ENCODE measurements around the gene ENOPH1.
A peak's percentile ranks its signal among the peaks of the same experiment; 100 is the strongest.
"Not testable (repeated sequence)": the region's sequence is repeated elsewhere in the genome, so short reads cannot be mapped to it uniquely, and the experiment has no call there.

Gene ENOPH1

DNA sequence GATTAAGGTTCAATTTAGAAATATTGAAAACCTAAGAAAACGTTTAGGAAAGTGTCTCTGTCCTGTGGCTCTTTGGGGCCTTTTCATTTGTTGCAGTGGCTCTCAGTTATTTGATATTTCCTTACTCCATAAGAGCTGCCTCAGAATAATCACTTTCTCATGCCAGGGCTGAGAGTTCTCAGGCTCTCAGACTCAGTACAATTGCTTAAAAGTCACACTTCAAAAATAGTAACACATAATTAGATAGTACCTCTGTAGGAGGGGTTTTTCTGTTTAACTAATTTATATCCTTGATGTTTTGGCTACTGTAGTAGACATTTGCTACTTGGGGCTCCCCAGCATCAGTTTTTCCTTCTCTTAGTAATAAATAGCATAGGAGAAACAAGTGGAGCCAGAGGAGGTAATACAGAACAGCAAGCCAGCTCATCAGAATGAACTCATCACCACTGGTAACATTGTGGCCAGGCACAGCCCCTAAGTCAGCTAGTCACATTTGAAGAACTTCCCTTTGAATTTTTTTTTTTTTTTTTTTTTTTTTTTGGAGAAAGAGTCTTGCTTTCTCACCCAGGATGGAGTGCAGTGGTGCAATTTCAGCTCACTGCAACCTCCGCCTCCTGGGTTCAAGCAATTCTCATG is 48.6 kb upstream of the ENOPH1 start:
- H3K4me1 ChIP-seq (ENCODE audit: insufficient read depth, low read length, severe bottlenecking): no peaks in the 10 kb centered on the region
- H3K9me3 ChIP-seq (ENCODE audit: low read length): peaks cover 10% of the 10 kb centered on the region
- no peak overlapping the region for H3K4me2 ChIP-seq (ENCODE audit: low read length)
- H3K4me3 ChIP-seq (ENCODE audit: low read depth, low read length, poor library complexity, severe bottlenecking): no peak overlapping the region
- H3K9me2 ChIP-seq (ENCODE audit: low read depth, low read length): no peaks in the 10 kb centered on the region
- no peaks in the 10 kb centered on the region for H3K79me2 ChIP-seq (ENCODE audit: insufficient read depth, low read length)
- TF ChIP-seq, protein P1, sequence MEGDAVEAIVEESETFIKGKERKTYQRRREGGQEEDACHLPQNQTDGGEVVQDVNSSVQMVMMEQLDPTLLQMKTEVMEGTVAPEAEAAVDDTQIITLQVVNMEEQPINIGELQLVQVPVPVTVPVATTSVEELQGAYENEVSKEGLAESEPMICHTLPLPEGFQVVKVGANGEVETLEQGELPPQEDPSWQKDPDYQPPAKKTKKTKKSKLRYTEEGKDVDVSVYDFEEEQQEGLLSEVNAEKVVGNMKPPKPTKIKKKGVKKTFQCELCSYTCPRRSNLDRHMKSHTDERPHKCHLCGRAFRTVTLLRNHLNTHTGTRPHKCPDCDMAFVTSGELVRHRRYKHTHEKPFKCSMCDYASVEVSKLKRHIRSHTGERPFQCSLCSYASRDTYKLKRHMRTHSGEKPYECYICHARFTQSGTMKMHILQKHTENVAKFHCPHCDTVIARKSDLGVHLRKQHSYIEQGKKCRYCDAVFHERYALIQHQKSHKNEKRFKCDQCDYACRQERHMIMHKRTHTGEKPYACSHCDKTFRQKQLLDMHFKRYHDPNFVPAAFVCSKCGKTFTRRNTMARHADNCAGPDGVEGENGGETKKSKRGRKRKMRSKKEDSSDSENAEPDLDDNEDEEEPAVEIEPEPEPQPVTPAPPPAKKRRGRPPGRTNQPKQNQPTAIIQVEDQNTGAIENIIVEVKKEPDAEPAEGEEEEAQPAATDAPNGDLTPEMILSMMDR (IDR thresholded peaks at IDR 0.05; ENCODE audit: low read length): no peak
- no peak for TF ChIP-seq EZH2 (IDR thresholded peaks at IDR 0.05; ENCODE audit: borderline replicate concordance, low read length)
- no peaks in the 10 kb centered on the region for H3F3A ChIP-seq (ENCODE audit: insufficient read depth, low read length)
- H4K20me1 ChIP-seq (ENCODE audit: insufficient read depth, low read length): no peaks in the 10 kb centered on the region
- no peak overlapping the region for H3K9ac ChIP-seq (ENCODE audit: low read length)
- H3K27ac ChIP-seq (ENCODE audit: low read depth, low read length, poor library complexity, severe bottlenecking): no peak overlapping the region
- no peaks in the 10 kb centered on the region; the same call in 1 of the 2 replicates for H3K36me3 ChIP-seq (ENCODE audit: insufficient read depth, low read length)
- peaks cover 4% of the 10 kb centered on the region for H3K27me3 ChIP-seq (ENCODE audit: insufficient read depth, low read length)
- H2AFZ ChIP-seq (ENCODE audit: low read length): no peak overlapping the region

DNA sequence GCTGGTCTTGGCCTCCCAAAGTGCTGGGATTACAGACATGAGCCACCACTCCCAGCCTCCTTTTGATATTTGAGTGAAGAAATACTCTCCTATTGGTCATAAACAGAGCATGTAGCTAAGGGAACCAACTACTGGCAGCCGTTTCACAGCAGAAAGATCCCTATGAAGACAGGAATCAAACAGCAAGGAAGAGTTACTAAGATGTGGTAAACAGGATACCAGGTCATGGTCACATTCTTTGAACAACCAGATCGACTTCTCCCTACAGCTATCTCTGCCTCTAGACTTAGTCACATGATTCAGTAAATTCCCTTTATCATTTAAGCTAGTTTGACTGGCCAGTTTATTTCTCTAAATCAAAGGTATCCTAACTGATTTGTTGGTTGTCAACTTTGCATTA is 47.6 kb upstream of the ENOPH1 start:
- no peak overlapping the region for H3K27ac ChIP-seq (ENCODE audit: low read depth, low read length, poor library complexity, severe bottlenecking)
- peaks cover 4% of the 10 kb centered on the region for H3K27me3 ChIP-seq (ENCODE audit: insufficient read depth, low read length)
- H3K9me3 ChIP-seq (ENCODE audit: low read length): peaks cover 10% of the 10 kb centered on the region
- H3K36me3 ChIP-seq (ENCODE audit: insufficient read depth, low read length): no peaks in the 10 kb centered on the region; the same call in 1 of the 2 replicates
- H3K9ac ChIP-seq (ENCODE audit: low read length): no peak overlapping the region
- no peaks in the 10 kb centered on the region for H3K9me2 ChIP-seq (ENCODE audit: low read depth, low read length)
- no peak overlapping the region for H3K4me3 ChIP-seq (ENCODE audit: low read depth, low read length, poor library complexity, severe bottlenecking)
- TF ChIP-seq EZH2 (IDR thresholded peaks at IDR 0.05; ENCODE audit: borderline replicate concordance, low read length): no peak
- TF ChIP-seq, protein P1 (IDR thresholded peaks at IDR 0.05; ENCODE audit: low read length): no peak
- H2AFZ ChIP-seq (ENCODE audit: low read length): no peak overlapping the region
- no peaks in the 10 kb centered on the region for H4K20me1 ChIP-seq (ENCODE audit: insufficient read depth, low read length)
- H3K4me1 ChIP-seq (ENCODE audit: insufficient read depth, low read length, severe bottlenecking): no peaks in the 10 kb centered on the region
- H3F3A ChIP-seq (ENCODE audit: insufficient read depth, low read length): no peaks in the 10 kb centered on the region
- no peaks in the 10 kb centered on the region for H3K79me2 ChIP-seq (ENCODE audit: insufficient read depth, low read length)
- H3K4me2 ChIP-seq (ENCODE audit: low read length): no peak overlapping the region

DNA sequence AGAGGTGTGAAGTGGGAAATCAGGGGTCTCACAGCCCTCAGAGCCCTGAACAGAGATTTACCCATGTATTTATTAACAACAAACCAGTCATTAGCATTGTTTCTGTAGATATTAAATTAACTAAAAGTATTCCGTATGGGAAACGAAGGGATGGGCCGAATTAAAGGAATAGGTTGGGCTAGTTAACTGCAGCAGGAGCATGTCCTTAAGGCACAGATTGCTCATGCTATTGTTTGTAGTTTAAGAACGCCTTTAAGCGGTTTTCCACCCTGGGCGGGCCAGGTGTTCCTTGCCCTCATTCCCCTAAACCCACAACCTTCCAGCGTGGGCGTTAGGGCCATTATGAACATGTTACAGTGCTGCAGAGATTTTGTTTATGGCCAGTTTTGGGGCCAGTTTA is 44.1 kb upstream of the ENOPH1 start:
- not testable (repeated sequence) for H3K4me1 ChIP-seq (ENCODE audit: insufficient read depth, low read length, severe bottlenecking); H3K27me3 ChIP-seq (ENCODE audit: insufficient read depth, low read length); H3K27ac ChIP-seq (ENCODE audit: low read depth, low read length, poor library complexity, severe bottlenecking); H4K20me1 ChIP-seq (ENCODE audit: insufficient read depth, low read length); H3K79me2 ChIP-seq (ENCODE audit: insufficient read depth, low read length); H3F3A ChIP-seq (ENCODE audit: insufficient read depth, low read length); H3K4me3 ChIP-seq (ENCODE audit: low read depth, low read length, poor library complexity, severe bottlenecking); H3K9ac ChIP-seq (ENCODE audit: low read length); H3K9me2 ChIP-seq (ENCODE audit: low read depth, low read length); H3K36me3 ChIP-seq (ENCODE audit: insufficient read depth, low read length); H3K9me3 ChIP-seq (ENCODE audit: low read length); H2AFZ ChIP-seq (ENCODE audit: low read length); H3K4me2 ChIP-seq (ENCODE audit: low read length)

DNA sequence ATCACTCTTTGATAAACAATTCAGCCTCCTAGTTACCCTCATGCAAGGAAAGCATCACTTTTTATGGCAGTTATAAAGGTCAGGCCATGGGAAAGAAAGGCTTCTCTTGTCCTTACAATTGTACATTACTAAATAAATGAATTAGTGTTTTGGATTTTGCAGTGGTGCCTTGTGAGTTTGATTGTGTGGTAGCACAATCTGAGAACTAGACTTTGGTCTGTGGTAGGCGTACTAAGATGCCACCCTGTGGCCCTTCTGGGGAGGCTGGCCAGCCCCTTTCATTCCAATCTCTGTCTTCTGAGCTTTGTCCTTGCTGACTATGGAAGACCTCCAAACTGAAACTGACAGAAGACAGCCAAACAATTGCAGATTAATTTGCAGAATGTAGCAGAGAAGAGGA is 42.0 kb upstream of the ENOPH1 start:
- no peaks in the 10 kb centered on the region for H3K9me2 ChIP-seq (ENCODE audit: low read depth, low read length)
- H3F3A ChIP-seq (ENCODE audit: insufficient read depth, low read length): no peaks in the 10 kb centered on the region
- no peaks in the 10 kb centered on the region for H4K20me1 ChIP-seq (ENCODE audit: insufficient read depth, low read length)
- no peak overlapping the region for H2AFZ ChIP-seq (ENCODE audit: low read length)
- no peak overlapping the region for H3K9ac ChIP-seq (ENCODE audit: low read length)
- H3K27ac ChIP-seq (ENCODE audit: low read depth, low read length, poor library complexity, severe bottlenecking): no peak overlapping the region
- TF ChIP-seq, protein P1 (IDR thresholded peaks at IDR 0.05; ENCODE audit: low read length): peak; percentile 20; the same call in 1 of the 2 replicates
- TF ChIP-seq EZH2 (IDR thresholded peaks at IDR 0.05; ENCODE audit: borderline replicate concordance, low read length): no peak
- H3K36me3 ChIP-seq (ENCODE audit: insufficient read depth, low read length): no peaks in the 10 kb centered on the region; the same call in 1 of the 2 replicates
- peaks cover 4% of the 10 kb centered on the region for H3K27me3 ChIP-seq (ENCODE audit: insufficient read depth, low read length)
- no peak overlapping the region for H3K4me2 ChIP-seq (ENCODE audit: low read length)
- no peaks in the 10 kb centered on the region for H3K79me2 ChIP-seq (ENCODE audit: insufficient read depth, low read length)
- H3K4me1 ChIP-seq (ENCODE audit: insufficient read depth, low read length, severe bottlenecking): no peaks in the 10 kb centered on the region
- H3K9me3 ChIP-seq (ENCODE audit: low read length): peaks cover 5% of the 10 kb centered on the region
- H3K4me3 ChIP-seq (ENCODE audit: low read depth, low read length, poor library complexity, severe bottlenecking): no peak overlapping the region

DNA sequence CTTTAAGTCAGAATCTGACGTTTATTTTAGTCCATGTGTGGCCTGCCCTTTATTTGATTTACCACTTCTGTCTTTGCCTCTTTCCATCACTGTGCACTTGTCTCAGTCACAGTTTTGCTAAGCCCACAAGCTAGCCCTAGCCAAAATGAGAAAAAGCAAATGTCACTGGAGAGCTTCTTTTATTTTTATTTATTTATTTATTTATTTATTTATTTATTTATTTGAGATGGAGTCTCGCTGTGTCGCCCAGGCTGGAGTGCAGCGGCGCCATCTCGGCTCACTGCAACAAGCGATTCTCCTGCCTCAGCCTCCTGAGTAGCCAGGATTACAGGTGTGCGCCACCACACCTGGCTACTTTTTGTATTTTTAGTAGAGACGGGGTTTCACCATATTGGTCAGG is 40.3 kb upstream of the ENOPH1 start:
- not testable (repeated sequence) for H4K20me1 ChIP-seq (ENCODE audit: insufficient read depth, low read length); H3K9ac ChIP-seq (ENCODE audit: low read length); H3K9me2 ChIP-seq (ENCODE audit: low read depth, low read length); H3K79me2 ChIP-seq (ENCODE audit: insufficient read depth, low read length); H3K4me2 ChIP-seq (ENCODE audit: low read length); H3K27ac ChIP-seq (ENCODE audit: low read depth, low read length, poor library complexity, severe bottlenecking); H3F3A ChIP-seq (ENCODE audit: insufficient read depth, low read length); H2AFZ ChIP-seq (ENCODE audit: low read length); H3K27me3 ChIP-seq (ENCODE audit: insufficient read depth, low read length); H3K9me3 ChIP-seq (ENCODE audit: low read length); H3K4me3 ChIP-seq (ENCODE audit: low read depth, low read length, poor library complexity, severe bottlenecking); H3K4me1 ChIP-seq (ENCODE audit: insufficient read depth, low read length, severe bottlenecking); H3K36me3 ChIP-seq (ENCODE audit: insufficient read depth, low read length)
